ENCODE data around the gene TXNL4A. TPM values are rescaled to one million over a fixed set of nuclear protein-coding genes. Genes with fewer than 3 reads are reported as not detected.
A peak's percentile ranks its signal among the peaks of the same experiment; 100 is the strongest.

The TXNL4A gene
- total and polyA plus RNA-seq, 12 donors: 26.5 to 148 (median 91.5) TPM

- WGBS, 4 donors: 43 to 64% (median 50%) methylated on average over 6 to 7 of the region's 7 CpGs
- Histone ChIP-seq H3K36me3 (replicated peaks in 1 of 2) (no peaks in the 10 kb centered on the region), H3K27ac (peak overlapping the region in 1 of 5 donors; percentile 99), H3K9me3 (replicated peaks in 1 of 3) (no peaks in the 10 kb centered on the region), H3K4me3 (peak overlapping the region in 1 of 4 donors; percentile 80), H3K4me1 (replicated peaks in 1 of 2) (peaks cover 9 to 34% of the 10 kb centered on the region in 2 donors), H3K27me3 (no peaks in the 10 kb centered on the region)
- TF ChIP-seq CTCF (IDR thresholded peaks at IDR 0.05): no peak
- no peak for TF ChIP-seq POLR2A (IDR thresholded peaks at IDR 0.05)
- intact Hi-C loops (cut with DNase I): loop anchor here in 1 of 2 donors (5.0 kb wide), 1 partner anchor 46 kb away; the partner anchor contains the start of gene RBFA
- DNase-seq: peak in 1 of 7 donors; percentile 49
Measured at GRCh38 chr18:79986726-79987125, 1.6 kb downstream of the TXNL4A start.

- intact Hi-C loops (cut with DNase I): loop anchor here in 1 of 2 donors (5.0 kb wide), 1 partner anchor 47 kb away; the partner anchor contains the start of gene RBFA
- Histone ChIP-seq H3K4me1 (replicated peaks in 1 of 2) (peaks cover 9 to 38% of the 10 kb centered on the region in 2 donors), H3K27me3 (no peaks in the 10 kb centered on the region), H3K9me3 (replicated peaks in 1 of 3) (no peaks in the 10 kb centered on the region), H3K36me3 (replicated peaks in 1 of 2) (no peaks in the 10 kb centered on the region), H3K27ac (no peak overlapping the region), H3K4me3 (no peak overlapping the region)
- DNase-seq: no peak
- 93 to 98% (median 94%) methylated on average over 12 of the region's 12 CpGs for WGBS, 4 donors
- TF ChIP-seq CTCF (IDR thresholded peaks at IDR 0.05) (no peak), POLR2A (IDR thresholded peaks at IDR 0.05) (no peak)
Measured at GRCh38 chr18:79985172-79985571, 3.2 kb downstream of the TXNL4A start.

GRCh38 chr18:79983793-79984192 is 4.6 kb downstream of the TXNL4A start:
- intact Hi-C loops (cut with DNase I): no loop called here

GRCh38 chr18:79983253-79983652 is 5.1 kb downstream of the TXNL4A start:
- no peaks in the 10 kb centered on the region for H3K36me3 ChIP-seq (replicated peaks in 1 of 2)
- H3K27ac ChIP-seq: no peak overlapping the region
- peaks cover 9 to 32% of the 10 kb centered on the region in 2 donors for H3K4me1 ChIP-seq (replicated peaks in 1 of 2)
- no peaks in the 10 kb centered on the region for H3K9me3 ChIP-seq (replicated peaks in 1 of 3)
- DNase-seq: no peak
- H3K4me3 ChIP-seq: no peak overlapping the region
- TF ChIP-seq POLR2A (IDR thresholded peaks at IDR 0.05): no peak
- TF ChIP-seq CTCF (IDR thresholded peaks at IDR 0.05): no peak
- H3K27me3 ChIP-seq: no peaks in the 10 kb centered on the region
- intact Hi-C loops (cut with DNase I): no loop called here
- WGBS, 4 donors: 91 to 94% (median 92%) methylated on average over 4 of the region's 4 CpGs

More at GRCh38 chr18:79983793-79984192, 4.6 kb downstream of the TXNL4A start:
- Histone ChIP-seq H3K27me3 (no peaks in the 10 kb centered on the region), H3K27ac (no peak overlapping the region), H3K4me3 (no peak overlapping the region), H3K9me3 (replicated peaks in 1 of 3) (no peaks in the 10 kb centered on the region), H3K36me3 (replicated peaks in 1 of 2) (no peaks in the 10 kb centered on the region), H3K4me1 (replicated peaks in 1 of 2) (peaks cover 9 to 32% of the 10 kb centered on the region in 2 donors)
- TF ChIP-seq POLR2A (IDR thresholded peaks at IDR 0.05) (no peak), CTCF (IDR thresholded peaks at IDR 0.05) (no peak)
- peak in 1 of 7 donors; percentile 41 for DNase-seq
- WGBS, 4 donors: 93 to 99% (median 96%) methylated on average over 7 of the region's 7 CpGs
